Endothelial cell of umbilical vein (primary cell): ENCODE results near the gene MYT1. TPM values are rescaled to one million over a fixed set of nuclear protein-coding genes. Genes with fewer than 3 reads are reported as not detected.

ENCODE experiments used
- BruUV-seq: library from RNA; stranded (reverse); fragments of 400-500 nt; replicated peaks from 2 replicates; lab custom pipeline; 2021; lab: Mats Ljungman, UMichigan
- CTCF ChIA-PET: fragments of 300-600, 350-600 bp; sonication (Branson Sonifier 250); formaldehyde crosslinking; loops from one replicate; lab custom pipeline; 2021; ENCODE audit warnings: antibody characterized with exemption, inconsistent platforms; lab: Charles Lee
- POLR2A ChIA-PET: fragments of 300-600, 350-600 bp; sonication (Branson Sonifier 250); formaldehyde crosslinking; loops from one replicate; lab custom pipeline; 2021; ENCODE audit warnings: antibody characterized with exemption, inconsistent platforms; lab: Charles Lee
- DNase-seq: peaks from one replicate; pipeline ENCODE4 v3.0.0-alpha.2; 2011; ENCODE audit warnings: low read depth, low spot score
- FAIRE-seq: peaks from 2 replicates; lab custom pipeline; 2011; peaks lifted over from hg19 to GRCh38; lab: Jason Lieb, UNC
- H2AFZ ChIP-seq: 2 replicates; pipeline ENCODE4 v1.6.0; 2012; ENCODE audit warnings: low read depth, low read length, control low read depth, inconsistent platforms
- H3K27ac ChIP-seq: 2 replicates; pipeline ENCODE4 v1.5.1; 2011; ENCODE audit warnings: low read depth, mild to moderate bottlenecking, control low read depth, low read length, moderate library complexity; ENCODE audit not compliant: insufficient read depth
- H3K27me3 ChIP-seq, 2 experiments: 2 replicates each; pipeline versions ENCODE4 v1.6.0 to v1.6.1; 2011; ENCODE audit warnings: low read length in 2 of 2, mixed read lengths in 1 of 2; ENCODE audit not compliant: control insufficient read depth in 2 of 2, insufficient read depth in 2 of 2
- H3K36me3 ChIP-seq, 2 experiments: 2 replicates in 1 of 2; 3 replicates in 1 of 2; pipeline ENCODE4 v1.5.1; 2011; ENCODE audit warnings: low read length in 2 of 2, mild to moderate bottlenecking in 1 of 2, moderate library complexity in 1 of 2; ENCODE audit not compliant: control insufficient read depth in 2 of 2, insufficient read depth in 2 of 2; ENCODE audit errors: extremely low read depth in 1 of 2
- H3K4me1 ChIP-seq: 3 replicates; pipeline ENCODE4 v1.5.1; 2011; ENCODE audit warnings: mild to moderate bottlenecking, low read length; ENCODE audit not compliant: control insufficient read depth, insufficient read depth; ENCODE audit errors: extremely low read depth
- H3K4me2 ChIP-seq: 2 replicates; pipeline ENCODE4 v1.6.1; 2011; ENCODE audit warnings: low read length, control low read depth, mixed read lengths; ENCODE audit not compliant: insufficient read depth
- H3K4me3 ChIP-seq, 3 experiments: fragments of 200-600 bp in 1 of 3; sonication (generic), shearing (Covaris generic) in 1 of 3; replicated peaks in 1 of 3; 2 replicates each; pipeline ENCODE4 v1.5.1; 2011 to 2016; ENCODE audit warnings: control low read depth in 3 of 3, low read length in 3 of 3, mild to moderate bottlenecking in 2 of 3, inconsistent platforms in 1 of 3, low read depth in 1 of 3, moderate library complexity in 1 of 3; ENCODE audit not compliant: insufficient read depth in 1 of 3
- H3K79me2 ChIP-seq: 2 replicates; pipeline ENCODE4 v1.6.0; 2012; ENCODE audit warnings: low read length, inconsistent platforms; ENCODE audit not compliant: control insufficient read depth, insufficient read depth
- H3K9ac ChIP-seq: replicated peaks from 2 replicates; pipeline ENCODE3; 2011; ENCODE audit warnings: low read length, control low read depth; ENCODE audit not compliant: insufficient read depth; ENCODE audit errors: extremely low read depth
- H3K9me1 ChIP-seq: replicated peaks from 3 replicates; pipeline ENCODE4 v1.6.0; 2011; ENCODE audit warnings: mild to moderate bottlenecking, low read length; ENCODE audit not compliant: control insufficient read depth, insufficient read depth; ENCODE audit errors: extremely low read depth
- H3K9me3 ChIP-seq: replicated peaks from 2 replicates; pipeline ENCODE4 v1.5.1; 2012; ENCODE audit warnings: low read length, inconsistent platforms; ENCODE audit not compliant: control insufficient read depth, insufficient read depth
- H4K20me1 ChIP-seq: replicated peaks from 2 replicates; pipeline ENCODE3; 2011; ENCODE audit warnings: mild to moderate bottlenecking, low read length; ENCODE audit not compliant: control insufficient read depth, insufficient read depth; ENCODE audit errors: extremely low read depth
- CTCF ChIP-seq, 2 donors: IDR thresholded peaks; 1 replicate in 1 of 2; 2 replicates in 1 of 2; pipeline ENCODE4 v1.5.1; 2011; ENCODE audit warnings: low read length in 2 of 2, mild to moderate bottlenecking in 2 of 2, moderate library complexity in 2 of 2, control low read depth in 1 of 2, inconsistent platforms in 1 of 2, low read depth in 1 of 2; ENCODE audit not compliant: insufficient read depth in 1 of 2; ENCODE audit errors: extremely low read depth in 1 of 2
- EZH2 ChIP-seq: IDR thresholded peaks from 2 replicates; pipeline ENCODE4 v1.6.1; 2012; ENCODE audit warnings: borderline replicate concordance, low read depth, mild to moderate bottlenecking, moderate library complexity, low read length, inconsistent platforms; ENCODE audit not compliant: severe bottlenecking
- FOS ChIP-seq: IDR thresholded peaks from 2 replicates; pipeline ENCODE4 v1.6.1; 2011; ENCODE audit warnings: mild to moderate bottlenecking, low read length, moderate library complexity, borderline replicate concordance; ENCODE audit not compliant: insufficient read depth
- GATA2 ChIP-seq: IDR thresholded peaks from 2 replicates; pipeline ENCODE4 v1.7.0; 2011; ENCODE audit warnings: low read depth, mild to moderate bottlenecking, moderate library complexity, mixed read lengths, low read length; ENCODE audit not compliant: insufficient read length, insufficient read depth
- JUN ChIP-seq: IDR thresholded peaks from 2 replicates; pipeline ENCODE4 v1.6.1; 2011; ENCODE audit warnings: borderline replicate concordance, low read depth; ENCODE audit not compliant: insufficient read length, insufficient read depth
- MAX ChIP-seq: IDR thresholded peaks from 2 replicates; pipeline ENCODE4 v1.6.1; 2011; ENCODE audit not compliant: insufficient read depth, insufficient read length
- MYC ChIP-seq: IDR thresholded peaks from one replicate; pipeline ENCODE4 v1.6.1; 2011; ENCODE audit warnings: mild to moderate bottlenecking, low read depth, low read length
- POLR2A ChIP-seq: IDR thresholded peaks from 2 replicates; pipeline ENCODE4 v1.6.1; 2012; ENCODE audit warnings: low read depth, mild to moderate bottlenecking, control low read depth, low read length
- POLR2AphosphoS5 ChIP-seq: IDR thresholded peaks from 2 replicates; pipeline ENCODE4 v1.6.1; 2012; ENCODE audit warnings: low read depth, mild to moderate bottlenecking, control low read depth, low read length, moderate library complexity; ENCODE audit not compliant: insufficient read depth
- dilution Hi-C: fragments of 300-500 bp; cut with MboI; formaldehyde crosslinking; loops from one replicate; pipeline ENCODE4 v1.15.0; 2019; ENCODE audit warnings: low sequenced_read_pairs; ENCODE audit not compliant: extremely low pct_ligation_motif_present
- intact Hi-C: fragments of 100-400 bp; cut with micrococcal nuclease; formaldehyde crosslinking; loops from one replicate; pipeline ENCODE4 v1.10.0; 2022
- polyA plus RNA-seq, 4 experiments: library from polyadenylated mRNA; depleted of rRNA in 3 of 4; stranded (reverse) in 3 of 4; unstranded in 1 of 4; fragments of >200 nt; gene quantifications; 2 replicates each; pipeline versions ENCODE4 v1.2.1 to v1.2.3, GENCODE V29; 2011 to 2012; ENCODE audit warnings: missing spikeins in 1 of 4
- total RNA-seq: library from RNA; stranded (reverse); gene quantifications from 2 replicates; pipeline ENCODE4 v1.2.3, GENCODE V29; 2021

The MYT1 gene
- total and polyA plus RNA-seq, 2 donors (not counting 3 experiments of a cell fraction or from before 2014, with no cell fraction given), result not detected

- dilution Hi-C loops, result no loop called here
- DNase-seq (no peak), FAIRE-seq (no peak)
- intact Hi-C loops, result no loop called here
- Histone ChIP-seq H3K9ac (no peak overlapping the region), H3K9me3 (no peaks in the 10 kb centered on the region), H3K4me1 (peaks cover 8% of the 10 kb centered on the region), H3K4me2 (no peak overlapping the region), H2AFZ (no peak overlapping the region), H3K36me3 (no peaks in the 10 kb centered on the region), H4K20me1 (no peaks in the 10 kb centered on the region), H3K79me2 (no peaks in the 10 kb centered on the region), H3K4me3 (no peak overlapping the region), H3K9me1 (no peaks in the 10 kb centered on the region), H3K27ac (no peak overlapping the region), H3K27me3 (peaks cover 0 to 2% of the 10 kb centered on the region in 2 experiments)
- no TSS peak for BruUV-seq
- POLR2A ChIA-PET, result no interaction called here
- CTCF ChIA-PET, result no interaction called here
- TF ChIP-seq CTCF (IDR thresholded peaks at IDR 0.05; ENCODE audit: extremely low read depth in 1 of 2, insufficient read depth in 1 of 2, low read depth in 1 of 2, low read length in 2 of 2), result no peak
- TF ChIP-seq MYC, result no peak
- no peak for TF ChIP-seq POLR2AphosphoS5
- TF ChIP-seq EZH2, result no peak
- TF ChIP-seq GATA2, result no peak
- TF ChIP-seq JUN, result no peak
- no peak for TF ChIP-seq POLR2A
- no peak for TF ChIP-seq FOS
- TF ChIP-seq MAX, result no peak
These were observed 28.8 kb downstream of the MYT1 start for GRCh38 chr20:64193058-64193457.
